Adrenal gland (tissue), 12 donors: ENCODE measurements around the gene C1GALT1C1. TPM values are rescaled to one million over a fixed set of nuclear protein-coding genes. Genes with fewer than 3 reads are reported as not detected.

Experiments
- DNase-seq, 7 donors: peaks; one replicate each; pipeline ENCODE4 v3.0.0-alpha.2; 2019 to 2020
- H3K27ac ChIP-seq, 5 donors: fragments of 200-600 bp; sonication (generic) in 4 of 5; 1 replicate in 3 of 5; 2 replicates in 2 of 5; pipeline versions ENCODE4 v1.5.1 to v1.8.0; 2016 to 2020; ENCODE audit warnings: mild to moderate bottlenecking in 1 of 5
- H3K27me3 ChIP-seq: fragments of 200-600 bp; 2 replicates; pipeline ENCODE4 v1.8.0; 2021
- H3K36me3 ChIP-seq, 2 donors: fragments of 200-600 bp; replicated peaks in 1 of 2; 1 replicate in 1 of 2; 2 replicates in 1 of 2; pipeline versions ENCODE4 v1.5.1 to v1.8.0; 2018 to 2022
- H3K4me1 ChIP-seq, 2 donors: fragments of 200-600 bp; replicated peaks in 1 of 2; 1 replicate in 1 of 2; 2 replicates in 1 of 2; pipeline versions ENCODE4 v1.5.1 to v1.8.0; 2018 to 2021
- H3K4me3 ChIP-seq, 4 donors: fragments of 200-600 bp; sonication (generic) in 3 of 4; one replicate each; pipeline ENCODE4 v1.5.1; 2016 to 2018
- H3K9me3 ChIP-seq, 3 donors: fragments of 200-600 bp; sonication (generic) in 1 of 3; replicated peaks in 1 of 3; 1 replicate in 2 of 3; 2 replicates in 1 of 3; pipeline versions ENCODE4 v1.5.1 to v1.8.0; 2016 to 2021
- POLR2A ChIP-seq, 2 donors: fragments of 450-650 bp; IDR thresholded peaks; one replicate each; pipeline ENCODE4 v1.6.1; 2017; ENCODE audit warnings: antibody characterized with exemption in 2 of 2, mild to moderate bottlenecking in 2 of 2, moderate library complexity in 1 of 2
- WGBS, 4 donors: extraction: QIAGEN DNeasy Blood & Tissue Kit in 2 of 4; methylation state at CpG; one replicate each; pipeline versions ENCODE4 v1.1.5 to v1.1.7; 2013 to 2017; 5-methylcytosine and 5-hydroxymethylcytosine counted together
- intact Hi-C, 2 donors: fragments of 100-400 bp; cut with DNase I; formaldehyde crosslinking; loops; one replicate each; pipeline versions ENCODE4 v1.14.1 to v1.15.0; 2022 to 2023
- polyA plus RNA-seq, 3 donors: library from polyadenylated mRNA; stranded (reverse); fragments of 200-250 nt in 2 of 3; fragments of 350-450 nt in 1 of 3; fragmentation: Illumina TruSeq in 1 of 3; extraction: RNeasy Lipid Tissue Mini Kit (QIAGEN cat#74804) in 1 of 3; gene quantifications; one replicate each; pipeline ENCODE4 v1.2.3, GENCODE V29; 2013 to 2014
- total RNA-seq, 9 donors: library from RNA; depleted of rRNA in 4 of 9; stranded (reverse); fragments of >200 nt in 4 of 9; fragments of 120-200 nt in 1 of 9; fragmentation: NEBNext Ultra II Directional in 1 of 9; extraction: Animal tissue kit (Norgen Biotek cat#: 25700) in 1 of 9; gene quantifications; one replicate each; pipeline versions ENCODE4 v1.1.0 to v1.2.4, GENCODE V29; 2013 to 2023
- TF ChIP-seq, protein P1 (sequence below), 6 experiments: fragments of 450-650 bp in 4 of 6; fragments of 200-600 bp in 2 of 6; sonication (generic) in 1 of 6; IDR thresholded peaks; 1 replicate in 5 of 6; 2 replicates in 1 of 6; pipeline versions ENCODE4 v1.5.1 to v1.8.0; 2016 to 2021; ENCODE audit warnings: antibody characterized with exemption in 6 of 6, mild to moderate bottlenecking in 2 of 6, moderate library complexity in 1 of 6
- donor health status: healthy with polysubstance abuse.
- donor health status: Bipolar disorder and iron deficiency.
- donor health status: DM: yes; HTN: yes; CAD: no.
- donor health status: DM: no; HTN: no; CAD: no.
- donor health status: DM: no; HTN: no; CAD: no.
- donor health status: DM: yes; HTN: yes; CAD: no.

C1GALT1C1 gene
- total and polyA plus RNA-seq, 12 donors = 7.8 to 57.7 (median 34.1) TPM

DNA sequence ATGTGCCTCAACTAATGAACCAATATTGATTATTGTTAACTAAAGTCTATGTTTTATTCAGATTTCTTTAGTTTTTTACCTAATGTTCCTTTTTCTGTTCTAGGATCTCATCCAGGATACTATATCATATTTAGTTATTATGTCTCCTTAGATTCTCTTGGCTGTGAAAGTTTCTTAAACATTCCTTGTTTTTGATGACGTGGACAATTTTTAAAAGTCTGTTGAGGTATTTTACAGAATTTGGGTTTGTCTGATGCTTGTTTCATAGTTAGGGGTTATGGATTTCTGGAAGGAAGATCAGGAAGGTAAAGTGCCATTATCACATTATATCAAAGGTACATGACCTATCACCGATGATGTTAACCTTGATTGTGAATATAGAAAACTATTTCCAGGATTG, 44.2 kb downstream of the C1GALT1C1 start:
- 72 to 95% (median 91%) methylated on average over 2 of the region's 2 CpGs for WGBS, 4 donors
- intact Hi-C loops = no loop called here
- Histone ChIP-seq H3K4me1 (no peaks in the 10 kb centered on the region), H3K9me3 (no peaks in the 10 kb centered on the region), H3K4me3 (no peak overlapping the region), H3K27me3 (no peaks in the 10 kb centered on the region), H3K36me3 (no peaks in the 10 kb centered on the region), H3K27ac (no peak overlapping the region)
- no peak for TF ChIP-seq POLR2A (IDR thresholded peaks at IDR 0.05)
- TF ChIP-seq, protein P1, sequence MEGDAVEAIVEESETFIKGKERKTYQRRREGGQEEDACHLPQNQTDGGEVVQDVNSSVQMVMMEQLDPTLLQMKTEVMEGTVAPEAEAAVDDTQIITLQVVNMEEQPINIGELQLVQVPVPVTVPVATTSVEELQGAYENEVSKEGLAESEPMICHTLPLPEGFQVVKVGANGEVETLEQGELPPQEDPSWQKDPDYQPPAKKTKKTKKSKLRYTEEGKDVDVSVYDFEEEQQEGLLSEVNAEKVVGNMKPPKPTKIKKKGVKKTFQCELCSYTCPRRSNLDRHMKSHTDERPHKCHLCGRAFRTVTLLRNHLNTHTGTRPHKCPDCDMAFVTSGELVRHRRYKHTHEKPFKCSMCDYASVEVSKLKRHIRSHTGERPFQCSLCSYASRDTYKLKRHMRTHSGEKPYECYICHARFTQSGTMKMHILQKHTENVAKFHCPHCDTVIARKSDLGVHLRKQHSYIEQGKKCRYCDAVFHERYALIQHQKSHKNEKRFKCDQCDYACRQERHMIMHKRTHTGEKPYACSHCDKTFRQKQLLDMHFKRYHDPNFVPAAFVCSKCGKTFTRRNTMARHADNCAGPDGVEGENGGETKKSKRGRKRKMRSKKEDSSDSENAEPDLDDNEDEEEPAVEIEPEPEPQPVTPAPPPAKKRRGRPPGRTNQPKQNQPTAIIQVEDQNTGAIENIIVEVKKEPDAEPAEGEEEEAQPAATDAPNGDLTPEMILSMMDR (IDR thresholded peaks at IDR 0.05) = no peak
- no peak for DNase-seq

Other genes with a start within 250 kb of the C1GALT1C1 start
- gene LAMP2, start 160.8 kb downstream of the C1GALT1C1 start, total RNA-seq = 100 to 1,000 TPM in 8 of 9 donors, 10 to 100 TPM in 1; 92.1 to 206 (median 168) TPM
- 100 to 1,000 TPM in 1 of 3 donors, 10 to 100 TPM in 2; 15.8 to 192 (median 20.7) TPM for gene LAMP2, start 160.8 kb downstream of the C1GALT1C1 start, polyA plus RNA-seq
- 10 to 100 TPM; 28.3 to 55.3 (median 42.4) TPM for gene CUL4B, start 69.1 kb downstream of the C1GALT1C1 start, total RNA-seq
- gene CUL4B, start 69.1 kb downstream of the C1GALT1C1 start, polyA plus RNA-seq = 10 to 100 TPM; 24.7 to 47.0 (median 26.9) TPM
- 10 to 100 TPM in 8 of 9 donors, 1 to 10 TPM in 1; 8.2 to 66.0 (median 36.9) TPM for gene MCTS1, start 26.0 kb downstream of the C1GALT1C1 start, total RNA-seq
- 10 to 100 TPM; 32.6 to 78.2 (median 38.5) TPM for gene MCTS1, start 26.0 kb downstream of the C1GALT1C1 start, polyA plus RNA-seq
- gene CT47B1, start 245.8 kb upstream of the C1GALT1C1 start, total RNA-seq = not detected
- gene CT47B1, start 245.8 kb upstream of the C1GALT1C1 start, polyA plus RNA-seq = not detected